CD4-positive, alpha-beta T cell (primary cell): ENCODE data around the gene DEFB123. TPM values are rescaled to one million over a fixed set of nuclear protein-coding genes. Genes with fewer than 3 reads are reported as not detected.

Experiments
- ATAC-seq: fragments of 200-7000 bp; cut with Tn5 transposase; one replicate; pipeline ENCODE4 v1.10.0; 2022; ENCODE audit warnings: mild to moderate bottlenecking; ENCODE audit not compliant: poor library complexity
- CTCF ChIA-PET: fragments of 350-600 bp; sonication (Branson Sonifier 250); formaldehyde crosslinking; loops from one replicate; lab custom pipeline; 2021; ENCODE audit warnings: antibody characterized with exemption, inconsistent platforms; lab: Charles Lee
- POLR2A ChIA-PET: fragments of 350-600 bp; sonication (Branson Sonifier 250); formaldehyde crosslinking; loops from one replicate; lab custom pipeline; 2021; ENCODE audit warnings: antibody characterized with exemption, inconsistent platforms; lab: Charles Lee
- DNase-seq, 14 experiments: peaks; one replicate each; pipeline ENCODE4 v3.0.0-alpha.2; 2013 to 2020; ENCODE audit warnings: mixed read lengths in 2 of 14
- H3K27ac ChIP-seq, 2 donors: one replicate each; pipeline versions ENCODE4 v1.5.1 to v1.7.0; 2013; ENCODE audit warnings: low read length in 2 of 2, low read depth in 1 of 2, mild to moderate bottlenecking in 1 of 2
- H3K27me3 ChIP-seq, 2 experiments: 1 replicate in 1 of 2; 2 replicates in 1 of 2; pipeline versions ENCODE4 v1.6.1 to v1.7.0; 2013; ENCODE audit warnings: low read length in 2 of 2, control low read depth in 1 of 2, mild to moderate bottlenecking in 1 of 2, moderate library complexity in 1 of 2; ENCODE audit not compliant: insufficient read depth in 2 of 2, control insufficient read depth in 1 of 2
- H3K36me3 ChIP-seq: one replicate; pipeline ENCODE4 v1.6.1; 2013; ENCODE audit warnings: low read length, control low read depth; ENCODE audit not compliant: insufficient read depth
- H3K4me1 ChIP-seq: one replicate; pipeline ENCODE4 v1.6.1; 2013; ENCODE audit warnings: low read length, control low read depth; ENCODE audit not compliant: insufficient read depth
- H3K4me3 ChIP-seq: one replicate; pipeline ENCODE4 v1.5.1; 2013; ENCODE audit warnings: mild to moderate bottlenecking, low read length, moderate library complexity
- H3K9me3 ChIP-seq, 2 experiments: 1 replicate in 1 of 2; 2 replicates in 1 of 2; pipeline versions ENCODE4 v1.6.1 to v1.7.0; 2013; ENCODE audit warnings: low read length in 2 of 2, mild to moderate bottlenecking in 2 of 2, control low read depth in 1 of 2, moderate library complexity in 1 of 2; ENCODE audit not compliant: control insufficient read depth in 1 of 2, insufficient read depth in 1 of 2
- H3K27ac Mint-ChIP-seq: one replicate; pipeline ENCODE4 v1.8.0; 2020; ENCODE audit warnings: mixed read lengths
- H3K27me3 Mint-ChIP-seq: one replicate; pipeline ENCODE4 v1.8.0; 2021; ENCODE audit warnings: mixed read lengths
- H3K36me3 Mint-ChIP-seq: one replicate; pipeline ENCODE4 v1.8.0; 2021; ENCODE audit warnings: low read depth, mixed read lengths
- H3K4me1 Mint-ChIP-seq: one replicate; pipeline ENCODE4 v1.8.0; 2021; ENCODE audit warnings: low read depth, mixed read lengths
- H3K4me3 Mint-ChIP-seq: one replicate; pipeline ENCODE4 v1.8.0; 2020; ENCODE audit warnings: mild to moderate bottlenecking, mixed read lengths
- H3K9me3 Mint-ChIP-seq: one replicate; pipeline ENCODE4 v1.8.0; 2020; ENCODE audit warnings: mixed read lengths
- CTCF ChIP-seq: fragments of 200-600 bp; IDR thresholded peaks from one replicate; pipeline ENCODE4 v1.8.0; 2022; ENCODE audit warnings: antibody characterized with exemption, mild to moderate bottlenecking
- intact Hi-C, 2 experiments: fragments of 100-400 bp; cut with DNase I in 1 of 2; cut with micrococcal nuclease in 1 of 2; formaldehyde crosslinking; loops; one replicate each; pipeline versions ENCODE4 v1.15.1 to v1.9.0; 2023 to 2025; cut with DNase I, micrococcal nuclease
- total RNA-seq, 174 experiments: library from RNA in 2 of 174; stranded (reverse) in 2 of 174; gene quantifications; one replicate each; pipeline ENCODE4 v1.2.3 and lab custom pipeline; 2021 to 2026

Gene DEFB123
- total RNA-seq, 2 experiments from 2014 or later: not detected

GRCh38 chr20:31446084-31446819, 5.8 kb downstream of the DEFB123 start:
- ChIA-PET POLR2A (no interaction called here), CTCF (no interaction called here)
- no peak for ATAC-seq
- intact Hi-C loops: no loop called here
- Histone ChIP-seq H3K4me3 (no peak overlapping the region), H3K9me3 (no peaks in the 10 kb centered on the region), H3K27me3 (peaks cover 0 to 4% of the 10 kb centered on the region in 2 experiments), H3K27ac (no peak overlapping the region), H3K36me3 (no peaks in the 10 kb centered on the region), H3K4me1 (no peaks in the 10 kb centered on the region)
- H3K9me3 Mint-ChIP-seq: no peaks in the 10 kb centered on the region
- no peak overlapping the region for H3K27ac Mint-ChIP-seq
- H3K4me1 Mint-ChIP-seq: no peaks in the 10 kb centered on the region
- H3K27me3 Mint-ChIP-seq: peaks cover 36% of the 10 kb centered on the region
- no peak for DNase-seq
- H3K36me3 Mint-ChIP-seq: no peaks in the 10 kb centered on the region
- no peak for TF ChIP-seq CTCF
- H3K4me3 Mint-ChIP-seq: no peak overlapping the region

- no peaks in the 10 kb centered on the region for H3K36me3 ChIP-seq
- peaks cover 0 to 4% of the 10 kb centered on the region in 2 experiments for H3K27me3 ChIP-seq
- Mint-ChIP-seq H3K27ac (no peak overlapping the region), H3K36me3 (no peaks in the 10 kb centered on the region), H3K4me3 (no peak overlapping the region), H3K27me3 (peaks cover 26% of the 10 kb centered on the region), H3K4me1 (no peaks in the 10 kb centered on the region), H3K9me3 (no peaks in the 10 kb centered on the region)
- POLR2A ChIA-PET: no interaction called here
- no peak for DNase-seq
- H3K4me1 ChIP-seq: no peaks in the 10 kb centered on the region
- TF ChIP-seq CTCF: no peak
- H3K9me3 ChIP-seq: no peaks in the 10 kb centered on the region
- ATAC-seq: no peak
- intact Hi-C loops: no loop called here
- H3K4me3 ChIP-seq: no peak overlapping the region
- CTCF ChIA-PET: interaction anchor here (0.9 kb wide), 1 partner anchor 11 kb away, joined by 3 read pairs; no protein-coding TSS in a partner anchor
- H3K27ac ChIP-seq: no peak overlapping the region
Observed at GRCh38 chr20:31449511-31450414, 9.3 kb downstream of the DEFB123 start.

GRCh38 chr20:31452575-31452974, 12.1 kb downstream of the DEFB123 start:
- Mint-ChIP-seq H3K4me1 (no peaks in the 10 kb centered on the region), H3K36me3 (no peaks in the 10 kb centered on the region), H3K9me3 (no peaks in the 10 kb centered on the region), H3K4me3 (no peak overlapping the region), H3K27me3 (peaks cover 28% of the 10 kb centered on the region), H3K27ac (no peak overlapping the region)
- TF ChIP-seq CTCF: no peak
- no peak for ATAC-seq
- no peak overlapping the region for H3K4me3 ChIP-seq
- no peak overlapping the region for H3K27ac ChIP-seq
- no peak for DNase-seq
- H3K27me3 ChIP-seq: peaks cover 0 to 4% of the 10 kb centered on the region in 2 experiments
- intact Hi-C loops: no loop called here
- H3K36me3 ChIP-seq: no peaks in the 10 kb centered on the region
- H3K4me1 ChIP-seq: no peaks in the 10 kb centered on the region
- POLR2A ChIA-PET: no interaction called here
- CTCF ChIA-PET: no interaction called here
- no peaks in the 10 kb centered on the region for H3K9me3 ChIP-seq
